MM.1S (cell line): ENCODE results near the gene WDR26.

ENCODE experiments used
- DNase-seq: peaks from one replicate; pipeline ENCODE4 v3.0.0-alpha.2; 2015
- H2AFZ ChIP-seq: fragments of 300-600 bp; sonication (generic); 2 replicates; pipeline ENCODE4 v1.6.0; 2016; ENCODE audit warnings: antibody characterized with exemption, low read length
- H3F3A ChIP-seq: fragments of 300-600 bp; sonication (generic); 2 replicates; pipeline ENCODE4 v1.6.1; 2016; ENCODE audit warnings: mild to moderate bottlenecking, antibody characterized with exemption, low read length, moderate library complexity, mixed read lengths; ENCODE audit not compliant: insufficient read depth
- H3K27ac ChIP-seq: fragments of 300-600 bp; sonication (generic); 2 replicates; pipeline ENCODE4 v1.5.1; 2016; ENCODE audit warnings: mild to moderate bottlenecking, low read length
- H3K27me3 ChIP-seq: fragments of 300-600 bp; sonication (generic); replicated peaks from 2 replicates; pipeline ENCODE4 v1.6.0; 2016; ENCODE audit warnings: low read length; ENCODE audit not compliant: insufficient read depth
- H3K36me3 ChIP-seq: fragments of 300-600 bp; sonication (generic); replicated peaks from 2 replicates; pipeline ENCODE4 v1.6.1; 2016; ENCODE audit warnings: mild to moderate bottlenecking, low read length, mixed read lengths; ENCODE audit not compliant: insufficient read depth
- H3K4me1 ChIP-seq: fragments of 300-600 bp; sonication (generic); 2 replicates; pipeline ENCODE4 v1.6.1; 2016; ENCODE audit warnings: low read length, mixed read lengths
- H3K4me2 ChIP-seq: fragments of 300-600 bp; sonication (generic); 2 replicates; pipeline ENCODE4 v1.6.0; 2016; ENCODE audit warnings: low read depth, low read length
- H3K4me3 ChIP-seq: fragments of 300-600 bp; sonication (generic); 2 replicates; pipeline ENCODE4 v1.5.1; 2016; ENCODE audit warnings: low read length, mixed read lengths
- H3K79me2 ChIP-seq: fragments of 300-600 bp; sonication (generic); 2 replicates; pipeline ENCODE4 v1.6.1; 2016; ENCODE audit warnings: mixed run types, low read length, mixed read lengths
- H3K9ac ChIP-seq: fragments of 300-600 bp; sonication (generic); 2 replicates; pipeline ENCODE4 v1.6.1; 2016; ENCODE audit warnings: low read length, mixed read lengths
- H3K9me2 ChIP-seq: fragments of 300-600 bp; sonication (generic); replicated peaks from 2 replicates; pipeline ENCODE4 v1.6.1; 2016; ENCODE audit warnings: mild to moderate bottlenecking, low read length, mixed read lengths; ENCODE audit not compliant: insufficient read depth
- H3K9me3 ChIP-seq: fragments of 300-600 bp; sonication (generic); replicated peaks from 2 replicates; pipeline ENCODE4 v1.6.1; 2016; ENCODE audit warnings: mild to moderate bottlenecking, low read length, mixed read lengths; ENCODE audit not compliant: insufficient read depth
- H4K20me1 ChIP-seq: fragments of 300-600 bp; sonication (generic); 2 replicates; pipeline ENCODE4 v1.6.1; 2016; ENCODE audit warnings: mild to moderate bottlenecking, low read length, moderate library complexity, mixed read lengths; ENCODE audit not compliant: insufficient read depth
- EZH2 ChIP-seq: fragments of 300-600 bp; sonication (generic); optimal IDR thresholded peaks from 2 replicates; pipeline ENCODE3; 2017; ENCODE audit warnings: low read depth, mild to moderate bottlenecking, antibody characterized with exemption, low read length, mixed read lengths
- EZH2phosphoT487 ChIP-seq: fragments of 300-600 bp; sonication (generic); IDR thresholded peaks from 2 replicates; pipeline ENCODE4 v1.6.1; 2018; ENCODE audit warnings: antibody characterized with exemption, low read length
- TF ChIP-seq, protein P1 (sequence below): fragments of 300-600 bp; sonication (generic); IDR thresholded peaks from 2 replicates; pipeline ENCODE4 v1.5.1; 2016; ENCODE audit warnings: antibody characterized with exemption, low read length, mixed read lengths

WDR26 gene

GRCh38 chr1:224390517-224390916 is 44.1 kb downstream of the WDR26 start:
- no peak for TF ChIP-seq EZH2
- TF ChIP-seq EZH2phosphoT487: no peak
- TF ChIP-seq, protein P1, sequence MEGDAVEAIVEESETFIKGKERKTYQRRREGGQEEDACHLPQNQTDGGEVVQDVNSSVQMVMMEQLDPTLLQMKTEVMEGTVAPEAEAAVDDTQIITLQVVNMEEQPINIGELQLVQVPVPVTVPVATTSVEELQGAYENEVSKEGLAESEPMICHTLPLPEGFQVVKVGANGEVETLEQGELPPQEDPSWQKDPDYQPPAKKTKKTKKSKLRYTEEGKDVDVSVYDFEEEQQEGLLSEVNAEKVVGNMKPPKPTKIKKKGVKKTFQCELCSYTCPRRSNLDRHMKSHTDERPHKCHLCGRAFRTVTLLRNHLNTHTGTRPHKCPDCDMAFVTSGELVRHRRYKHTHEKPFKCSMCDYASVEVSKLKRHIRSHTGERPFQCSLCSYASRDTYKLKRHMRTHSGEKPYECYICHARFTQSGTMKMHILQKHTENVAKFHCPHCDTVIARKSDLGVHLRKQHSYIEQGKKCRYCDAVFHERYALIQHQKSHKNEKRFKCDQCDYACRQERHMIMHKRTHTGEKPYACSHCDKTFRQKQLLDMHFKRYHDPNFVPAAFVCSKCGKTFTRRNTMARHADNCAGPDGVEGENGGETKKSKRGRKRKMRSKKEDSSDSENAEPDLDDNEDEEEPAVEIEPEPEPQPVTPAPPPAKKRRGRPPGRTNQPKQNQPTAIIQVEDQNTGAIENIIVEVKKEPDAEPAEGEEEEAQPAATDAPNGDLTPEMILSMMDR: no peak
- Histone ChIP-seq H2AFZ (no peak overlapping the region), H3K27ac (no peak overlapping the region), H3K9me3 (no peaks in the 10 kb centered on the region), H3K27me3 (no peaks in the 10 kb centered on the region), H3K4me2 (no peak overlapping the region), H4K20me1 (no peaks in the 10 kb centered on the region), H3K4me3 (no peak overlapping the region), H3K9ac (no peak overlapping the region), H3F3A (peaks cover 4% of the 10 kb centered on the region), H3K79me2 (no peaks in the 10 kb centered on the region), H3K9me2 (no peaks in the 10 kb centered on the region), H3K4me1 (no peaks in the 10 kb centered on the region), H3K36me3 (peaks cover 27% of the 10 kb centered on the region; the same call in 1 of the 2 replicates)
- DNase-seq: no peak

GRCh38 chr1:224387943-224388342 is 46.7 kb downstream of the WDR26 start:
- Histone ChIP-seq H3K4me3 (no peak overlapping the region), H3K4me1 (no peaks in the 10 kb centered on the region), H3K79me2 (no peaks in the 10 kb centered on the region), H2AFZ (no peak overlapping the region), H3K9ac (no peak overlapping the region), H3K9me2 (no peaks in the 10 kb centered on the region), H4K20me1 (no peaks in the 10 kb centered on the region), H3K27me3 (no peaks in the 10 kb centered on the region), H3F3A (peaks cover 4% of the 10 kb centered on the region), H3K36me3 (peaks cover 15% of the 10 kb centered on the region; the same call in 1 of the 2 replicates), H3K4me2 (no peak overlapping the region), H3K9me3 (no peaks in the 10 kb centered on the region), H3K27ac (no peak overlapping the region)
- TF ChIP-seq, protein P1: no peak
- TF ChIP-seq EZH2 (no peak), EZH2phosphoT487 (no peak)
- DNase-seq: no peak

- TF ChIP-seq, protein P1: no peak
- TF ChIP-seq EZH2 (no peak), EZH2phosphoT487 (no peak)
- H3K4me2 ChIP-seq: no peak overlapping the region
- DNase-seq: no peak
- peaks cover 4% of the 10 kb centered on the region for H3F3A ChIP-seq
- H3K4me3 ChIP-seq: no peak overlapping the region
- no peak overlapping the region for H3K9ac ChIP-seq
- H3K9me2 ChIP-seq: no peaks in the 10 kb centered on the region
- no peak overlapping the region for H3K27ac ChIP-seq
- H3K27me3 ChIP-seq: no peaks in the 10 kb centered on the region
- no peaks in the 10 kb centered on the region for H3K79me2 ChIP-seq
- H3K4me1 ChIP-seq: no peaks in the 10 kb centered on the region
- no peaks in the 10 kb centered on the region for H3K9me3 ChIP-seq
- H4K20me1 ChIP-seq: no peaks in the 10 kb centered on the region
- H2AFZ ChIP-seq: no peak overlapping the region
- peaks cover 13% of the 10 kb centered on the region; the same call in 1 of the 2 replicates for H3K36me3 ChIP-seq
Measured at GRCh38 chr1:224387302-224387912, 47.2 kb downstream of the WDR26 start.
